GM18517 (cell line): ENCODE measurements around the gene YIF1B.

ENCODE experiments used
- ATAC-seq: cut with Tn5 transposase; IDR thresholded peaks from one replicate; pipeline ENCODE4 v1.9.1; 2021; ENCODE audit warnings: mild to moderate bottlenecking, moderate library complexity; ENCODE audit not compliant: unreplicated experiment

YIF1B gene

DNA sequence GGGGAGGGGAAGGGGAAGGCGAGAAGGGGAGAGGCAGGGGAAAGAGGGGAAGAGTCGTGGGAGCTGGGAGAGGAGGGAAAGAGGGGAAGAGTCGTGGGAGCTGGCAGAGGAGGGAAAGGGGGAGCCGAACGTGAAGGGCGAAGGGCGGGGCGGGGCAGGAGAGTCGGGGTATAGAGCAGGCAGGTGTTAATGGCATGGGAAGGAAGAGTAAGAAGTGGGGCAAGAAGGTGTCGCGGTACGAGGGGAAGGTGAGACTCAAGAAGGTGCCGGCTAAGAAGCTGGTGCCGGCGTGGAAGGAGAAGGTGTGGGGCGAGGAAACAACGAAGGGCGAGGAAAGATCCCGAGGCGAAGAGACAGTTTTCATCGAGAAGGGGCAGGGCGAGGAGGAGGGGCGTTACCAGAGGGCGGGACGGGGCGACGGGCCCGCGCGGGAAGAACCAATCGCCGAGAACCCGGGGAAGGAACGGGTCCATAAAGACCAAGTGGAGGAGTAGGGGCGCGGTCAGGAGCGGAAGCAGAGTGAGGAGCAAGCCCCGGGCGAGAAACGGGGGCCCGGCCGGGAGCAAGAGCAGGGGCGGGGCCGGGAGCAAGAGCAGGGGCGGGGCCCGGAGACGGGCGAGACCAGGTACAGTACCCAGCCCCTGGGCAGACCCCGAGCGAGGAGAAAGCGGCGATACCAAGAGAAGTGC is 20.3 kb upstream of the YIF1B start:
- peak; percentile 62 for ATAC-seq

DNA sequence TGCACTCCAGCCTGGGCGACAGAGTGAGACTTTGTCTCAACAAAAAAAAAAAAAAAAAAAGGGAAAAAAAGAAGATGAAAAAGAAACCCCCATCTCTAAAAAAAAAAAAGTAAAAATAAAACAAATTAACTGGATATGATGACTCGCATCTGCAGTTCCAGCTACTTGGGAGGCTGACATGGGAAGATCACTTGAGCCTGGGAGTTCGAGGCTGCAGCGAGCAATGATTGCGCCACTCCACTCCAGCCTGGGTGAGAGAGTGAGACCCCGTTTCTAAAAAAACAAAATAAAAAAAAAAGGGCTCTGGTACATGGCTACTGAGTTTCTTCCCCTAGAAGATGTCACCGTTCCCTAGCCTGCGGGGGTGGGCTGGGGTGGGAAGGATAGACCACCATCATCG is 17.5 kb upstream of the YIF1B start:
- no peak for ATAC-seq

- ATAC-seq, result no peak
These were observed 16.0 kb upstream of the YIF1B start for GRCh38 chr19:38331728-38332127.

- ATAC-seq, result no peak
These were observed 13.9 kb upstream of the YIF1B start for GRCh38 chr19:38329651-38330050.

DNA sequence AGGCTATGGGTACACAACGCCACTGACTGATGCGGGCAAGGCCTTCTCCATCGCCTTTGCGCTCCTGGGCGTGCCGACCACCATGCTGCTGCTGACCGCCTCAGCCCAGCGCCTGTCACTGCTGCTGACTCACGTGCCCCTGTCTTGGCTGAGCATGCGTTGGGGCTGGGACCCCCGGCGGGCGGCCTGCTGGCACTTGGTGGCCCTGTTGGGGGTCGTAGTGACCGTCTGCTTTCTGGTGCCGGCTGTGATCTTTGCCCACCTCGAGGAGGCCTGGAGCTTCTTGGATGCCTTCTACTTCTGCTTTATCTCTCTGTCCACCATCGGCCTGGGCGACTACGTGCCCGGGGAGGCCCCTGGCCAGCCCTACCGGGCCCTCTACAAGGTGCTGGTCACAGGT is 10.8 kb upstream of the YIF1B start:
- no peak for ATAC-seq

GRCh38 chr19:38324431-38324830 is 8.7 kb upstream of the YIF1B start:
- no peak for ATAC-seq

GRCh38 chr19:38323291-38323690 is 7.5 kb upstream of the YIF1B start:
- no peak for ATAC-seq

GRCh38 chr19:38321646-38322196 is 6.0 kb upstream of the YIF1B start:
- ATAC-seq, result no peak

- no peak for ATAC-seq
These were observed 5.2 kb upstream of the YIF1B start for GRCh38 chr19:38320969-38321339.

GRCh38 chr19:38319421-38320258 is 3.9 kb upstream of the YIF1B start, which contains the start of gene KCNK6:
KCNK6 (plus strand) TSS chr19:38319845; CDS start chr19:38319951, 106 bp downstream.
- ATAC-seq, result no peak

GRCh38 chr19:38318660-38319059 is 2.9 kb upstream of the YIF1B start:
- ATAC-seq, result no peak

DNA sequence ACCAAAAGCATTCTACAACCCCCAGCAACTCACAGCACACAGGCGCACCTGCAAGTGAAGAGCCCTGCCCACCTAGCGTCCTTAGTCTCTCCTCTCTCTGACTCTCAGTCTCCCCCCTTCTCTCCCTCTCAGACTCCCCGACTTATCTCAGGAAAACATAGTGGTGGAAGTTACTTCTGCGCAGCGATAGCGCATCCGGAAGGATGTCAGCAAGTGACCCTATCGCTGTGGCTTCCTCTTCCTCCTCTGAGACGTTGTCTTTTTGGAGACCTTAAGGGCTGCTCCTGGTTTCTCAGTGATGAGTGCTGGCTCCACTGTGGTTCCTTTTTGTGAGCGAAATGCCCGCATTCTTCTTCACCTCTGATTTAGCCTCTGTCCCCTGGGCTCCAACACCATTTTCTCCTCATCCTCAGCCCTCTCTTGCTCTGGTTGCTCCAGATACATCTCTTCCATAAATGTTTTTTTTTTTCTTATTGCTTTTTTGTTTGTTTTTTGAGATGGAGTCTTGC is 1.4 kb upstream of the YIF1B start:
- ATAC-seq, result no peak

DNA sequence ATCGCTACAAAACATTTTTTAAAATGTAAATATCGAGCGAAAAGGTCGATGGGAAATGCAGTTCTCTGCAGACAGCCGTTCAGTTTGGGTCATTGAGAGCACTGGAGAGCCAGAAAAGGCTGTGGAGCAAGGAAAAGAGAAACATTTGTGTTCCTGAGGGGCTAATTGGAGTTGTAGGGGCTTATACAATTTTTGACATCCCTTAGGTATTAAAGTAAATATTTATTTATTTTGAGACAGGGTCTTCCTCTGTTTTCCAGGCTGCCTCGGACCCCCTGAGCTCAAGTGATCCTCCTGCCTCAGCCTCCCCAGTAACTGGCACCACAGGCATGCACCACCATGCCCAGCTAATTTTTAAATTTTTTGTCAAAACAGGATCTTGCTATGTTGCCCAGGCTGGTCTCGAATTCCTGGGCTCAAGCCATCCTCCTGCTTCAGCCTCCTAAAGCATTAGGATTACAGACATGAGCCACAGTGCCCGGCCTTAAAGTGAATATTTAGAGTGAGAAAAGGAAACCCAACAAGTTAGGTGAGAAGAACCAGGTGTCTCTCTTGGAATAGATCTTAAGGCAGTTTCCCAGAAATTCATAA is 825 bp upstream of the YIF1B start:
- peak; percentile 9 for ATAC-seq

DNA sequence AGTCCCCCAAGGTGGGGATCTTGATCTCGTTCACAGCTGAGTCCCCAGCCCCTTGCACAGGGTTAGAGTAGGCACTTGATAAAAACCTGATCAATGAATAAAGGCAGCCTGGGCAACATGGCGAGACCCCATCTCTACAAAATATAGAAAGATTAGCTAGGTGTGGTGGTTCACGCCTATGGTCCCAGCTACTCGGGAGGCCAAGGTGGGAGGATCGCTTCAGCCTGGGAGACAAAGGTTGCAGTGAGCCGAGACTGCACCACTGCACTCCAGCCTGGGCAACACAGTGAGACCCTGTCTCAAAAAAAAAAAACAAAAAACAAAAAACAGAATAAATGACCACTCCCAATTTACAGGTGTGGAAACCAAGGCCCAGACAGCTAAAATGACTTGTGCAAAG is 4.8 kb downstream of the YIF1B start:
- ATAC-seq, result no peak

GRCh38 chr19:38310279-38310670 is 5.5 kb downstream of the YIF1B start:
- ATAC-seq, result no peak

DNA sequence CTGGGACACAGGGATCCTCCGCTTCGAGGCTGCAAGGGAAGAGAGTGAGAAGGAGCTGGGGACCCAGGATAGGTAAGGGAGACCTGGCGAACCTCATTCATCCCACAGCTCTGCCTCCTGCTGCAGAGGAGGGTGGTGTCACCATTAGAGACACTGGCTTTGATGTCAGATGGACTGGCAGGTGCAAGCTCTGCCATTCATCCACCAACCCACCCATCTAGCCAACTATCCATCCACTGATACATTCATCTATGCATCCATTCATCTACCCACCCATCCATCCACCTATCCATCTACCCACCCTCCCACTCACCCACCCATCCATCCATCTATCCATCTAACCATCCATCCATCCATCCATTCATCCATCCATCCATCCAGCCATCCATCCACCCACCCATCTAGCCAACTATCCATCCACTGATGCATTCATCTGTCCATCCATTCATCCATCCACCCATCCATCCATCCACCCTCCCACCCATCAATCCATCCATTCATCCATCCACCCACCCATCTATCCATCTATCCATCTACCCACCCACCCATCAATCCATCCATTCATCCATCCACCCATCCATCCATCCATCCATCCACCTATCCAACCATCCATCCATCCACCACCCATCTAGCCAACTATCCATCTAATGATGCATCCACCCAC is 6.0 kb downstream of the YIF1B start:
- no peak for ATAC-seq

DNA sequence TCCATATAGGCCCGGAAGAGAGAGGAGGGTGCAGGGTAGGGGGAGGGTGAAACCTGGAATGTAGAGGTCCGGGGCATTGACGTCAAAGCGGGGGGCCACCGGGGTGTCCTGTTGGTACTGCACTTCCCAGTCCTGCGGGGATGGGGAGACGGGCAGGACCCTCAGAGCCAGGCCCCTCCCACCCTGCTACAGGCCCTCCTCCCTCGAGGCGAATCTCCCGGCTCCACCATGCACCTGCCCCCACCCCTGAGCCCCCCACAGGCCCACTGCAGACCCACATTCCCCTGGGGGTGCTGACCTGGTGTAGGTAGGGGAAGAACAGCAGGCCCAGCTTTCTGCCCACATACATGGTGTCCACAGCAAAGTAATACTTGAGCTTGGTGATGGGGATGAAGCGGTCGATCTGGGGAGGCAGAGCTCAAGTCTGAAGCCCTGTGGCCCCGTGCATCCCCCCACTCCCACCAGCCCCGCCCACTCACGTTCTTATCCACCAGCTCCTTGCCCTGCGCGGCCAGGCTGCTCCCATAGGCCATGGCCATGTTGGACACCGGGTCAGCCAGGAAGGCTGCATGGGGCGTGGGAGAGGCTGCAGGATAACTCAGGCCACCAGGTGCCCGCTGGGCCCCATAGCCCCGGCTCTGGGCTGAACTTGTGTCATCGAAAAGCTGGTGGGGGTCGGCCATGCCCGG is 6.7 kb downstream of the YIF1B start:
- no peak for ATAC-seq

GRCh38 chr19:38308006-38308766 is 7.6 kb downstream of the YIF1B start:
- ATAC-seq, result no peak

DNA sequence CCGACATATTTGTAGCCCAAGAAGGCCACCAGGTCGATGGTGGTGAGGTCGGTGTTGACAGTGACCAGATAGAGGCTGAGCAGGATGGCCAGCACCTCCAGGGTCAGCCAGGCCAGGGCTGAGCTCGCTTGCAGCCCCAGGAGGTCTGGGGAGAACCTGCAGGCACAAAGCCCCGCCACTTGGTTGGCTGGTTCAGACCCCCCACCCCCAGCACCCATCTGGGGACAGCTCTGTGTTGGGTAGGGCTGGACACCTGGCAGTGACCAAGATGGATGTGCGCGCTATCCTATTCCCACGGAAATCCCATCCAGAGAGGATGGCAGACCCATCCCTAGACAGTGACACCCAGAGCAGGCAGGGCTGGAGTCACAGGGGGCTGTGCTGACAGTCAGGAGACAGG is 8.2 kb downstream of the YIF1B start:
- ATAC-seq, result no peak

- no peak for ATAC-seq
These were observed 8.7 kb downstream of the YIF1B start for GRCh38 chr19:38307076-38307475.
